ENCODE results near the gene ALKAL2.

ALKAL2 gene

DNA sequence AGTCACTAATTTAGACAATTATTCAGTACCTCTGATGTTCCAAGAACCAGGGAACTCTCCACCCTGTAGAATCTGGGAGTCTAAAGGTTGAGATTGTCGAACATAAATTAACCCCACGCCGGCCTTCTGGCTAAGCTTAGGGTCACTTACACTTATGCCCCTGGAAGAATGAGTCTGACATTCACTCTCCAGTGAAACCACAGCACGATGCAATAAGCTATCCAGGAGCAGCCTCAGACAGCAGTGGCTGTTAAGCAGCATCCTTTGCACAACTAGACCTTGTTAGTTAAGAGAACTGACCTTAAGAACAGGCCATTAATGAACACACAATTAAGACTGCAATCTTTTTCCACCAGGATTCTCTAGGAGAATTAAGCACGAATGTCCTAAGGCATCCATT lies 49.0 kb downstream of the ALKAL2 start:
- DNase-seq = no peak

- DNase-seq = no peak
Observed at GRCh38 chr2:238431-238830, 49.5 kb downstream of the ALKAL2 start.

- no peak for DNase-seq
Observed at GRCh38 chr2:237878-238277, 50.0 kb downstream of the ALKAL2 start.

DNA sequence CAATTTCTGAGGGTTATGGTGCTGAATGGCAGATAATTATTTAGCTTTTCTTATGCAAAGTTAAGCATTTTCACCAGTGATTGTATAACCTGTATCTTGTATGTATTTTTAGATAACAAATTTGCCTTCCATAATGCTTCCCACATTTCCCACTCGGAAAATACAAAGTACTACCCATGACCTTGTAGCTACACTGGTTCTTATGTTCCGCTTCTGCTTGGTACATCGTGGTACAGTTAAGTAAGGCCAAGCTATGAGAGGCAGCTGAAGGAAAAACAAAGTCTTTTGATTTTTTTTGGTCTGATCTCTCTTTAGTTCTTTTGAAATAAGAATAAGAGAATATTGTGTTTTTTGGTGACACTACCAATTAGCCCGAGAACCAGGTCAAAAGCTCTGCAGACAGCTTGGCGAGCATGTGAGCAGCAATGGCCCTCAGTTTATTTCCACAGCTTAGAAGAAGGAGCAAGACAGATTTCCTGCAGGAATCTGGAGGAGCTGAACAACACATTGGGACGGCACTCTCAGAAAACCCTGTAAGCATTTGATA lies 50.8 kb downstream of the ALKAL2 start:
- DNase-seq = no peak

DNA sequence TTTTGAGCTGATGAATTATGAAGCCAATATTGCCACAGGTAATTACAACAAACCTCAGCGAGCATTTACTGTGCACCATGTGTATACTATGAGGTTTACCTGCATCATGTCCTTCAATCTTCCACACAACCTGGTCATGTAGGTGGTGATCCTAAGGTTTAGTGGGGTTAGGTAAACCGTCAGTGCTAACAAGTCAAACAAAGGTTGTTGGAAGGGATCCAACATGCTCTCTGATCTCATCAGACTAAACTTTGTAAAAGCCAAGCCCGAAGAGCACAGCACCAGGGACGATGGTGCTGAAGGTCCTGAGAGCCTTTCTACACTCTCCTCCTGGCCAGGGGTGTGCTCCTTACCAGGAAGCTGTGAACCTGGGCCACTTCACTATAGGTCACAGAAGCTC lies 53.5 kb downstream of the ALKAL2 start:
- DNase-seq = no peak

- DNase-seq = no peak
Observed at GRCh38 chr2:233030-233429, 54.9 kb downstream of the ALKAL2 start.

DNA sequence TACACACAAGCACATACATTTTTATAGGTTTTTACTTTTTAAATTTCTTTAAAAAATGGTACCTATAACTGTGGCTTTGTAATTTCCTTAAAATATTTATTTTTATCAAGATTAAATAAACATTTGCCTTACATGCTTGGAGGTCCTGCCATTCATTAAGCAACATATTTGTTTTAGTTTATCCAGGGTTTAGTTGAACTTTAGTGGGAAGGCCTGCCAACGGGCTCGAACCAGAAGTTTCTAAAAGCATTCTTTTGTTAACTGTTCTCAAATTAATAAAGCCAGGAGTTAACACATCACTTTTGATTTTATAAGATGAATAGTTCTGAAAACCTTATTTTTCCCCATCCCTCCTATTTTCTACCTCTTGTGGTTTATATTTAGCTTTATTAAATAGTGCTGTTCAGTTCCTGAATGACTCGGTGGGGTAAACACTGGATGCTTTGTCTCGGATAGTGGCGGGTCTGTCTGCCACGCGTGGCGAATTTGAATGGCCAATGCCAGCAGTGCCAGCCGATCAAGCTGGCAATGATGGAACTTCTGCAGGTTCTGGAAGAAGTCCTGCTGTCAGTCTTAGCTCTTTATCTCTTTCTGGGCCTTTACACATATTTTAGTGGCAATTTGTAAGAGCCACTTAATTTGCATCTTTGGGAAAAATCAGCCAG lies 56.2 kb downstream of the ALKAL2 start:
- no peak for DNase-seq
